Endodermal cell (in vitro differentiated cells): ENCODE measurements around the gene DNAJB13. TPM values are rescaled to one million over a fixed set of nuclear protein-coding genes. Genes with fewer than 3 reads are reported as not detected.

ENCODE experiments used
- DNase-seq: peaks from one replicate; pipeline ENCODE4 v3.0.0-alpha.2; 2017
- H3K27ac ChIP-seq: 2 replicates; pipeline ENCODE4 v1.5.1; 2013; ENCODE audit warnings: mild to moderate bottlenecking, low read depth, low read length, moderate library complexity
- H3K27me3 ChIP-seq: 2 replicates; pipeline ENCODE4 v1.6.1; 2013; ENCODE audit warnings: mild to moderate bottlenecking, low read length, moderate library complexity; ENCODE audit not compliant: insufficient read depth, control insufficient read depth, poor library complexity, severe bottlenecking
- H3K36me3 ChIP-seq: 2 replicates; pipeline ENCODE4 v1.7.0; 2013; ENCODE audit warnings: mild to moderate bottlenecking, low read length, moderate library complexity; ENCODE audit not compliant: control insufficient read depth, insufficient read depth
- H3K4me1 ChIP-seq: one replicate; pipeline ENCODE4 v1.7.0; 2013; ENCODE audit warnings: low read length; ENCODE audit not compliant: control insufficient read depth, insufficient read depth
- H3K4me3 ChIP-seq: 2 replicates; pipeline ENCODE4 v1.5.1; 2013; ENCODE audit warnings: mild to moderate bottlenecking, low read length, moderate library complexity
- H3K9ac ChIP-seq: 2 replicates; pipeline ENCODE4 v1.6.1; 2013; ENCODE audit warnings: mild to moderate bottlenecking, low read length, moderate library complexity; ENCODE audit not compliant: poor library complexity, severe bottlenecking; ENCODE audit errors: extremely low read depth
- H3K9me3 ChIP-seq: 2 replicates; pipeline ENCODE4 v1.6.1; 2013; ENCODE audit warnings: mild to moderate bottlenecking, low read length, moderate library complexity; ENCODE audit not compliant: control insufficient read depth
- H3K27ac Mint-ChIP-seq: 2 replicates; pipeline ENCODE4 v1.8.0; 2020; ENCODE audit warnings: mixed read lengths
- H3K27me3 Mint-ChIP-seq: 2 replicates; pipeline ENCODE4 v1.8.0; 2021; ENCODE audit warnings: mild to moderate bottlenecking, mixed read lengths; ENCODE audit not compliant: insufficient read depth
- H3K36me3 Mint-ChIP-seq: 2 replicates; pipeline ENCODE4 v1.8.0; 2020; ENCODE audit warnings: low read depth, mixed read lengths
- H3K4me1 Mint-ChIP-seq: 2 replicates; pipeline ENCODE4 v1.8.0; 2020; ENCODE audit warnings: mixed read lengths
- H3K4me3 Mint-ChIP-seq: 2 replicates; pipeline ENCODE4 v1.8.0; 2020; ENCODE audit warnings: mild to moderate bottlenecking, moderate library complexity, mixed read lengths
- H3K9me3 Mint-ChIP-seq: 2 replicates; pipeline ENCODE4 v1.8.0; 2020; ENCODE audit warnings: mild to moderate bottlenecking, mixed read lengths
- CTCF ChIP-seq: fragments of 200-600 bp; sonication (generic); conservative IDR thresholded peaks from 2 replicates; pipeline ENCODE4 v1.5.0; 2021; ENCODE audit warnings: antibody characterized with exemption, mild to moderate bottlenecking
- WGBS, 2 experiments: methylation state at CpG; one replicate each; pipeline versions ENCODE4 v1.1.5 to v1.1.7; 2013; ENCODE audit warnings: missing lambda C conversion rate in 2 of 2, mixed read lengths in 1 of 2; ENCODE audit not compliant: insufficient coverage in 1 of 2, insufficient read length in 1 of 2; 5-methylcytosine and 5-hydroxymethylcytosine counted together
- total RNA-seq, 2 donors: library from RNA; stranded (reverse); fragmentation: NEBNext Ultra II Directional in 1 of 2; extraction: Animal tissue kit (Norgen Biotek cat#: 25700) in 1 of 2; gene quantifications; 2 replicates in 1 of 2; 3 replicates in 1 of 2; pipeline ENCODE4 v1.2.1, GENCODE V29; 2021

Gene DNAJB13
- total RNA-seq, 2 donors from 2014 or later: 0.44 to 1.2 TPM

GRCh38 chr11:73939096-73939495 lies 11.7 kb upstream of the DNAJB13 start:
- Mint-ChIP-seq H3K27ac (no peak overlapping the region), H3K4me1 (no peaks in the 10 kb centered on the region), H3K27me3 (no peaks in the 10 kb centered on the region), H3K9me3 (peaks cover 71% of the 10 kb centered on the region), H3K4me3 (no peak overlapping the region), H3K36me3 (peaks cover 28% of the 10 kb centered on the region)
- TF ChIP-seq CTCF: no peak
- no peaks in the 10 kb centered on the region for H3K27me3 ChIP-seq
- DNase-seq: no peak
- H3K4me3 ChIP-seq: no peak overlapping the region
- H3K4me1 ChIP-seq: no peaks in the 10 kb centered on the region
- WGBS, 2 experiments: 84 to 94% methylated on average over 4 of the region's 4 CpGs
- no peak overlapping the region for H3K27ac ChIP-seq
- H3K36me3 ChIP-seq: peaks cover 9% of the 10 kb centered on the region
- H3K9me3 ChIP-seq: peaks cover 46% of the 10 kb centered on the region
- H3K9ac ChIP-seq: no peak overlapping the region

GRCh38 chr11:73940801-73941570 lies 9.8 kb upstream of the DNAJB13 start:
- H3K4me1 ChIP-seq: no peaks in the 10 kb centered on the region
- no peak for TF ChIP-seq CTCF
- Mint-ChIP-seq H3K27ac (no peak overlapping the region), H3K9me3 (peaks cover 65% of the 10 kb centered on the region), H3K27me3 (peaks cover 5% of the 10 kb centered on the region), H3K36me3 (peaks cover 20% of the 10 kb centered on the region), H3K4me1 (no peaks in the 10 kb centered on the region), H3K4me3 (no peak overlapping the region)
- no peak overlapping the region for H3K9ac ChIP-seq
- no peak for DNase-seq
- H3K27me3 ChIP-seq: no peaks in the 10 kb centered on the region
- WGBS, 2 experiments: 95 to 97% methylated on average over 7 to 9 of the region's 9 CpGs
- H3K4me3 ChIP-seq: no peak overlapping the region
- no peaks in the 10 kb centered on the region for H3K36me3 ChIP-seq
- no peak overlapping the region for H3K27ac ChIP-seq
- peaks cover 43% of the 10 kb centered on the region for H3K9me3 ChIP-seq

- Mint-ChIP-seq H3K4me1 (no peaks in the 10 kb centered on the region), H3K9me3 (peaks cover 70% of the 10 kb centered on the region), H3K27ac (no peak overlapping the region), H3K36me3 (peaks cover 19% of the 10 kb centered on the region), H3K4me3 (no peak overlapping the region), H3K27me3 (peaks cover 8% of the 10 kb centered on the region)
- Histone ChIP-seq H3K9ac (no peak overlapping the region), H3K4me1 (no peaks in the 10 kb centered on the region), H3K36me3 (no peaks in the 10 kb centered on the region), H3K4me3 (no peak overlapping the region), H3K9me3 (peaks cover 50% of the 10 kb centered on the region), H3K27me3 (no peaks in the 10 kb centered on the region), H3K27ac (no peak overlapping the region)
- no peak for TF ChIP-seq CTCF
- 91 to 100% methylated on average over 1 of the region's 1 CpG for WGBS, 2 experiments
- no peak for DNase-seq
These were observed 8.8 kb upstream of the DNAJB13 start for GRCh38 chr11:73942010-73942409.
